HG03175 (cell line): ENCODE measurements around the gene C10orf62.
"Not testable (repeated sequence)": the region's sequence is repeated elsewhere in the genome, so short reads cannot be mapped to it uniquely, and the experiment has no call there.

ENCODE experiments used
- ATAC-seq: cut with Tn5 transposase; IDR thresholded peaks from one replicate; pipeline ENCODE4 v1.9.1; 2021; ENCODE audit warnings: mild to moderate bottlenecking, moderate library complexity; ENCODE audit not compliant: unreplicated experiment

C10orf62 gene

DNA sequence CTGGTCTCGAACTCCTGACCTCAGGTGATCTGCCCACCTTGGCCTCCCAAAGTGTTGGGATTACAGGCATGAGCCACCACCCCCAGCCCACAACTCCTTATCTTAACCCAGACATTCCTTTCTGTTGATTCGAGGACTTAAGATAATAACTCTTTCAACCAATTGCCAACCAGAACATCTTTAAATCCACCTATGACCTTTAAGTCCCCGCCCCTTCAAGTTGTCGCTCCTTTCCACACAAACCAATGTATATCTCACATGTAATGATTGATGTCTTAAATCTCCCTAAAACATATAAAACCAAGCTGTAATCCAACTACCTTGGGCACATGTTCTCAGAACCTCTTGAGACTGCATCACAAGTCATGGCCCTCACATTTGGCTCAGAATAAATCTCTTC lies 24.7 kb upstream of the C10orf62 start:
- ATAC-seq = no peak

DNA sequence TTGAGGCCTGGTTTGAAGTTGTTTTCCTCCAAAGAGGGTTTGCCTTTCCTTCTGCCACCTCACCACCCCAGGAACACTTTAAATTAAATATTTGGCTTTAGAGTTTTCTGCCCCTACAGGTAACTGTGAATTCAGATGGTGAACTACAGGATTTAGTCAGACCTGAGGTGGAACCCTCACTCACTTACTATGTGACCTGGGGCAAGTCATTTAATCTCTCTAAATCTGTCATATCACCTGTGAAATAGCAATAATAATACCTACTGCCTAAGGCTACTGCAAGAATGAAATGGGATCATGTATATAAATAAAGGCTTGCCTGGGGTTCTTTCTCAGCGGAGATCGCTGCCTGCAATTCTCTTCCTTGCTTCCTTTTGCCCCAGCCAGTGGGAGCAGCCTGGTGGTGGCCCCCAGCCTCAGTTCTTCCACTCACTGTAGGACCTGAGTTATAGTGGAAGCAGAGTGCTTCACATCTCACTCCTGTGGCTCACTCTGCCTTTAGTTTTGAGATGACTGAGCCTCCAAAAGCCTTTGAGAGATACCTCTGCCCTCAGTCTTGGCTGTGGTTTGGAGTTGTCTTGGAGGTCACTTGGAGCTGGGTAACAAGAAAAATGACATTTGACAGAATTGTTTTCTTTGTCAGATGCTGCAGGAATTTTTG lies 23.1 kb upstream of the C10orf62 start:
- no peak for ATAC-seq

DNA sequence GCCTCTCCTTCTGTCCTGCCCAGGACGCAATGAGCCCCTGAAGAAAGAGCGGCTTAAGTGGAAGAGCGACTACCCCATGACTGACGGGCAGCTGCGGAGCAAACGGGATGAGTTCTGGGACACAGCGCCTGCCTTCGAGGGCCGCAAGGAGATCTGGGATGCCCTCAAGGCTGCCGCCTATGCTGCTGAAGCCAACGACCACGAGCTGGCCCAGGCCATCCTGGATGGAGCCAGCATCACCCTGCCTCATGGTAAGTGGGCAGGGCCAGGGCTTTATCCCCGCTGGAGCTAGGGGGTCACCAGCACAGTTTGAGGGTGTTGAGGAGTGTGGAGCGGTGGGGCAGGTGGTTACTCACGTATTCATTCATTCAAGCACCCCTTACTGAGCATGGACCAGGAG lies 21.6 kb upstream of the C10orf62 start:
- ATAC-seq = no peak

DNA sequence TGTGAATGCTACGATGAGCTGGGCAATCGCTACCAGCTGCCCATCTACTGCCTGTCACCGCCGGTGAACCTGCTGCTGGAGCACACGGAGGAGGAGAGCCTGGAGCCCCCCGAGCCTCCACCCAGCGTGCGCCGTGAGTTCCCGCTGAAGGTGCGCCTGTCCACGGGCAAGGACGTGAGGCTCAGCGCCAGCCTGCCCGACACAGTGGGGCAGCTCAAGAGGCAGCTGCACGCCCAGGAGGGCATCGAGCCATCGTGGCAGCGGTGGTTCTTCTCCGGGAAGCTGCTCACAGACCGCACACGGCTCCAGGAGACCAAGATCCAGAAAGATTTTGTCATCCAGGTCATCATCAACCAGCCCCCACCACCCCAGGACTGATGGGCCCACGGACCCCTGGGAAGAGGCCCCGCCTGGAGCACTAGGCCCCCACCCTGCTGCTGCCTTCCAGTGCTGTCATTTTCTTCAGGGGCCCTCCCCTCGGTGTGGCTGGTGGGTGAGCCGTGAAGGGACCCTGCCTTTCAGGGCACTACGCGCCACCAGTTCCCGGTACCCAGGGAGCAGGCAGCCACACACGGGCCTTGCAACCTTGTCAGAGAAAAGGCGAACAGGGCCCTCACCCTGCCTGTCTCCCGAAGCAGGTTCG lies 19.3 kb upstream of the C10orf62 start:
- no peak for ATAC-seq

DNA sequence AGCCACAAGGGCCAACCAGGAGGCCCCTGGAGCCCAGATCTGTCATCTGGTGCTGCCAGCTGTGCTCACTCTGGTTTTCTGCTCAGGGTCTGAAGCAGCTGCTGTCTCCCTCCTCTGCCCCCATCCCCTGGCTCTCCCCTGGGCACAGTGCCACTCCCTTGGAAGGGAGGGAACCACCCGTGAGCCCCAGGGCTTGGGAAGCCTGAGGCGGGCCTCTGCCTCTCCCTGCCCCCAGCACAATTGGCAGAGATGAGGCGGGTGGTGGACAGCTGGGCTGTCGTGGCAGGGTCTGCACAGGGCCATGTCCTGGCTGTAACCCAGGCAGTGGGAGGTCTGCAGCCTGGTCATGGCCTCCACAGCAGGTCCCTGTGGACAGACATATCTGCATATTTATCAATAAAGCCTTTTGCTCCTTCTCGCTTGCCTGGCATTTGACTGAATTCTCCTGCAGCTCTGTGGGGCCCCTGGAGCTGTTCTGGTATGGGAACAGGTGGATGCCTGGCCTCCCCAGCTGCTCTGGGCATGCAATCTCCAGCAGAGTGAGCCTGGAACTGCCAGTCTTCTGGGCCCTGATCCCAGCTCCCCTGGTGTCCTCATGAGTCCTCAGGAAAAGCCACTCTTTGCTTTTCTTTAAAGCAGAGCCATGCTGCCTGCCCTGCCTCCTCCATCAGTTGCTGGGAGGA lies 18.6 kb upstream of the C10orf62 start:
- no peak for ATAC-seq

DNA sequence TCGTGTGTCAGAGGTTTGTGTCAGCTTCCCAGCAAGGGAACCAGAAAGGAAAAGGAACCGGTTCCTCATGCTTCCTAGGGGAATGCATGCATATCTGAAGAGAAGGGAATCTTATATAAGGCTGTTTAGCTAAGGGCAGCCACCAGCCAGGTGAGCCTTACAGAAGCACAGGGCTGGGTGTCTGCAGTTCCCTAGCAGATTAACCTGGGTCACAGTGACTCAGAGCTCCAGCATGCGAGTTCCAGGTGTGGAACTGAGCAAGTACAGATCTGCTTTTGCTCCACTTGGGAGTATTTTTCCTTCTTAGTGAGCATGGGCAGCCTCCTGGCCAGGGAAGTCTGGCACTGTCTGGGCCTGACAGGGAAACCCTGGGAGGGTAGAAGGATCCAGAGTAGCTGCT lies 17.9 kb upstream of the C10orf62 start:
- ATAC-seq = no peak

DNA sequence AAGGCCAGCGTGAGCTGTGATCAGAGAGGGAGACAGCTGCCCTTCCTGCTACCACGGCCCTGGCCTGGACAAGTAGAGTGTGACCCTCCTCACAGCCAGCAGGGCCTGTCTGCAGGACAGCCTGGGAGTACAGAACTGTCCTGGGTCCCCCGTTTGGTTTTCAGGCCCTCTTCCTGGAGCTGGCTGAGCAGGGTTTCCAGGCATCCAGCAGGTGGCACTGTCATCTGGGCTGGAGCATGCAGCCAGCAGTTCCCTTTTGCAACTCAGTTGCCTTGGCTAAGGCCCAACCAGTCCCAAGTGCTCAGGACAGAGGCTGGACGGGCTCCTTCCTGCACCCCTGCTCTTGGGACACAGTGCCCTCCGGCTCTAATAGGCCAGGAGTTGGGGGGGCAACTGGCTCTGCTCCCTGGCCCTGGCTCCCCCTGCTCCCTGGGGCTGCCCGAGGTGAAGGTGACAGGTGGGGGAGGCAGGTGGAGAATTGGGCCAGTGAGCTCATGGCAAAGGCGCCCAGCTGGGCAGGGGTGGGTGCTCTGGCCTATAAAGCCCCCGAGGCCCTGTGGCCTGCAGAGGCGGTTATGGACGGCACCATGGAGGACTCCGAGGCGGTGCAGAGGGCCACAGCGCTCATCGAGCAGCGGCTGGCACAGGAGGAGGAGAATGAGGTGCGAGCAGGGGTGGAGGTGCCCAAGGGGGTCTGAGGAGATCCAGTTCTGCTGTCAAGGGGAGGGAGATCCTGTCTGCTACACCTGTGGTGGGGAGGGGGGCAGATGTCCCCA lies 17.1 kb upstream of the C10orf62 start, which contains the start of gene ANKRD2:
Gene ANKRD2 (plus strand): TSS at position 566 of the 776 bp plus-strand sequence. CDS start 10 bp downstream, at position 576.
- ATAC-seq = peak; percentile 68

DNA sequence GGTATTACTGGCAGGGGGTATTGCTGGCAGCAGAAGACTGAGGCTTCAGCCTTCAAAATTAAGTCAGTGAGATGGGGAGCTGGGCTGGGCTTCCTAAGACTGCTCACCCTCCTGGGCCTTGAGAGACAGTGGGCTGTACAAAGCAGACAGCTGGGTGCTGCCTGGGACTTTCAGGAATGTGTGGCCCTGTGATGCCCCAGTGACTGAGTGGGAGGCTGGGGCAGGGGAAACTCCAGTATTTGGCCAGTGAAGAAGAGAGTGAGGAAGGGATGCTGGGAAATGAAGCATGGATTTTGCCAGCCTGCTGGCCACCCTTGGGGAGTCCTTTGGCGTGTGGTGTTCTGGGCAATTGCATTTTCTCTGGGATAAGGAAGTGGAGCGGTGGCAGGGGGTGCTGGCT lies 16.5 kb upstream of the C10orf62 start:
- ATAC-seq = no peak

DNA sequence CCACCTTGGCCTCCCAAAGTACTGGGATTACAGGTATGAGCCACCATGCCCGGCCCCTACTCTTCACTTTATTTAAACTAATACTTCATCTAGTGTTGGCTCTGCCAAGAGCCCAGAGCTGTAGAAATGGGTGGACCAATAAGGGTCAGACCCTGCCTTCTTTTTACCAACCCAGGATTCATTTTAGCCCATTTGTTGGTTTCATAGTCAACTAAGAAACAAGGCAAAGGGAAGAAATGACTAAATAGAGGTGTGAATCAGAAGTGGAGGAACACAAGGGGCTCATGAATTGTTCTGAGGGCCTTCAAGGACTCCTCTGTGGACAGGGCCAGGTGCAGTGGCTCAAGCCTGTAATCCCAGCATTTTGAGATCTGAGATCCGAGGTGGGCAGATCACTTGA lies 15.8 kb upstream of the C10orf62 start:
- ATAC-seq = no peak

DNA sequence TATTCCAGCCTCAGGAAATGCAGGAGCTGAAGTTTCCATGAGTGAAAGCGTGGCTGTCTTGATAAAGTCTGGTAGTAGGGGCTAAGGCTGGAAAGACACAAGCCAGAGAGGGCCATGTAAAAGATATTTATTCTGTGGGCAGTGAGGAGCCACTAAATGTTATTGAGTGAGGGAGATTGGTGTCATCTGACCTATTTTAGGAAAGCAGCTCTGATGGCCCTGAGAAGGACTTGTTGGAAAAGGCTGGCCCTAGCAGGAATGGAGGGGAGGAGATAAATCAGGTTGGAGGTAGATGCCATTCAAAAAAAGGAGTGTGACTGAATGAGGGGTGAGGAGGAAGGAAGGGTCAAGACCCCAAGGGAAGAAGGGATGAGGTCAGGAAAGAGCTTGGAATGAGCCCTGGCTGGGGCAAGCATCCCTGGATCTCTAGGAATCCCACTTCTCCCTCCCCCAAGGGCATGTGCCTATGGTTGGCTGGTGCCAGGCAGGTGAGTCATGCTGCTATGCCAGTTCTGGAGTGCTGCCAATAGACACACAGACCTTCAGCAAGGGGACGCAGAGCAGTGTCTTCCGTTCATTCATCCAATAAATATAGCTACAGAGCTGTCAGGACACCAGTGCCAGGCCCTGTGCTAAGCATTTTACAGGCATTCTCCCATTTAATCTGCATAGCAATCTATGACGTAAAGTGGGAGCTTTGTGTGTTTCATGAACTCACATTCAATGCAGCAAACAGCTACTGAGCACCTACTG lies 15.0 kb upstream of the C10orf62 start:
- ATAC-seq = no peak

DNA sequence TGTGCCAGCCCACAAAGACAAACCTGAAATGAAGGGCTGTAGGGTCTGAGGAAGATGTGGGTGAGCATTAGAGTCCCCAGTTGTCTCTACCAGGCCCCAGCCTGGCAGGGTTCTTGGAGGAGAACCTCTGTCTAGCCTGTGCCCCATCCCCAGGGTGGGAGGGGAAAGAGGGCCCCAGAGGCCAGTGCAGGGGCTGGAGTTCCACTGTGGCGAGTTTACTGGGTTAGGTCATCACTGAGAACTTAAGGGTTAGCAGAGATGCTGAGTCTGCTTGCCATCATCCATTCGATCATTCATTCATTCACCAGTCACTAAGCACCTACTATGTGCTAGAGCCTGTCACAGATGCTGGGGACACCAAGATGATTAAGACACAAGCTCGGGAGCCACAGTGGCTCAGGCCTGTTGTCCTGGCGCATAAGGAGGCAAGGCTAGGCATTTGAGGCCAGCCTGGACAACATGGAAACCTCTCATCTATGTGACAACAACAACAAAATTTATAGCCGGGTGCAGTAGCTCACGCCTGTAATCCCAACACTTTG lies 14.3 kb upstream of the C10orf62 start:
- no peak for ATAC-seq

DNA sequence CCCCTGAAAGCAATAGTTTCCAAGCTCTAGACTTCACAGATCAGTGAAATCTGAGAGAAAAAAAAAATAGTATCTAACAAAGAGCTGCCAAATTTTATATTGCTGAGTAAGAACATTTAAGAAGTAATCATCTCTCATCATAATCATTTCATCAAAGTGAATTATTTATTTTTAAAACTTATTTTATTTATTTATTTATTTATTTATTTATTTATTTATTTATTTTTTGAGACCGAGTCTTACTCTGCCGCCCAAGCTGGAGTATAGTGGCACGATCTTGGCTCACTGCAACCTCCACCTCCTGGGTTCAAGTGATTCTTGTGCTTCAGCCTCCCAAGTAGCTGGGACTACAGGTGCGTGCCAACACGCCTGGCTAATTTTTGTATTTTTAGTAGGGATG lies 13.0 kb upstream of the C10orf62 start:
- ATAC-seq = not testable (repeated sequence)

DNA sequence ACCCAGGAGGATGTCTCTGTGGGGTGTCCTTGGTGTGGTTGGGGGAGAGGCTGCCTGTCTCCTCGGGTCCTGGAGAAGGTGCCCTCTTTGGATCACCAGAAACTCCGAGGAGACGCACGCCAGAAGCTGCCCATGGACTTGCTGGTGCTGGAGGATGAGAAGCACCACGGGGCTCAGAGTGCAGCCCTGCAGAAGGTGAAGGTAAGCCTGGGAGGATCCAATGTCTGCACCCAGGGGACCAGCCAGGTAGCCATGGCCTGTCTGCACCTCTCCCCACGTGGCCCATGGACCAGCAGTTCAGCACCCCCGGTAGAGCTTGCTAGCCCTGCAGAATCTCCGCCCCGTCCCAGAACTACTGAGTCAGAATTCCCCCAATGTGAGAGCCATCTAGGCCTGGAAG lies 11.8 kb upstream of the C10orf62 start:
- ATAC-seq = no peak

DNA sequence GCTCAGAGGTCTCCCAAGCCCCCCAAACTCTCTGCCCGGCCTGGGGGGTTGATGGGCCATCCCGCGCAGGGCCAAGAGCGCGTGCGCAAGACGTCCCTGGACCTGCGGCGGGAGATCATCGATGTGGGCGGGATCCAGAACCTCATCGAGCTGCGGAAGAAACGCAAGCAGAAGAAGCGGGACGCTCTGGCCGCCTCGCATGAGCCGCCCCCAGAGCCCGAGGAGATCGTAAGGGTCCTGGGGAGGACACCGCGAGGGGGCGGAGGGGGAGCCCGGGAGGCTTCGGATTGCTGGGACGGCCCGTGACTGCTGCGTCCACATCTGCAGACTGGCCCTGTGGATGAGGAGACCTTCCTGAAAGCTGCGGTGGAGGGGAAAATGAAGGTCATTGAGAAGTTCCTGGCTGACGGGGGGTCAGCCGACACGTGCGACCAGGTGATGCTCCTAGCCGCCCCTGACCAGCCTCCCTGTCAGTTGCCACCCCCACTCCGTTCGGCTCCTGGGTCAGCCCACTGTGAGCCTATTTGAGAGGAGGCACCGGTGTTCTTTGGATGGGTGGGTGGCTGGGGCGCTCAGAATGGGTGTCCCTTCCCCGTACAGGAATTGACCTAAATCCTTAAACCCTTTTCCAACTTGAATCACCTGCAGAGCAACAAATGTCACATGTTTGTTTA lies 11.2 kb upstream of the C10orf62 start:
- no peak for ATAC-seq

DNA sequence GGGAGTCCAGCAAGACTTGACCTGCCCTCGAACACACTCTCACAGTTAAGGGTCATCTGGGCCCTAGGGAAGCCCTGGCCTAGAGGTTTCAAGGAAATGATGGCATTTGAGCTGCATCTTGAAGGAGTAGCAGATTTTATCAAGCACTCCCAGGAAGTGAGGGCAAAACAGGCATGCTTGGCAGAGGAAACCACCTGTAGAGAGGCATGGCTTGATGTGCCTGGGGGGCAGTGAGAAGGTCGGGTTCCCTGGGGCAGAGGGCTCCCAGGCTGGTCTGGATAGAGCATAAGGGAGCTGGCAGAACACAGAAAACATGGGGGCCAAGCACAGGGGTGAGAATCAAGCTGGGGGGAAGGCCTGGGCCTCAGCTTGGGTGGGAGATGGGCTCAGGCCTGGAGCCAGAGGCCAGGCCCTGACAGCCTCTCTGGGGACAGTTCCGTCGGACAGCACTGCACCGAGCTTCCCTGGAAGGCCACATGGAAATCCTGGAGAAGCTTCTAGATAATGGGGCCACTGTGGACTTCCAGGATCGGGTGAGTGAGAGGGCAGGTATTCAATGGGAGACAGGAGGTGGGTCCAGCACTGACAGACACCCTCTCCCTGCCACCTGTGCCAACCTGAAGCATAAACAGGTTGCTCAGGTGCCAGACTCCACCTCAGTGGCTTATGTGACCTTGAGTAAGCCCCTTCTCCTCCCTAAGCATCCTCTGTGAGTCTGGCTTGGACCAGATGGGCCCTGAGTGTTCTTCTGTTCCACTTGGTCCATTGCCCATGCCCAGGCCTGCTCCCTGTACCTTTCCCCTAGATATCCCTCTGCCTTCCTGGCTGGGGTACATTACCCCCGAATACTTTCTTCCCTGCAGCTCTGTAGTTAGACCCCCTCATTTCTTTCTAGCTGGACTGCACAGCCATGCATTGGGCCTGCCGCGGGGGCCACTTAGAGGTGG lies 8.8 kb upstream of the C10orf62 start:
- ATAC-seq = no peak

DNA sequence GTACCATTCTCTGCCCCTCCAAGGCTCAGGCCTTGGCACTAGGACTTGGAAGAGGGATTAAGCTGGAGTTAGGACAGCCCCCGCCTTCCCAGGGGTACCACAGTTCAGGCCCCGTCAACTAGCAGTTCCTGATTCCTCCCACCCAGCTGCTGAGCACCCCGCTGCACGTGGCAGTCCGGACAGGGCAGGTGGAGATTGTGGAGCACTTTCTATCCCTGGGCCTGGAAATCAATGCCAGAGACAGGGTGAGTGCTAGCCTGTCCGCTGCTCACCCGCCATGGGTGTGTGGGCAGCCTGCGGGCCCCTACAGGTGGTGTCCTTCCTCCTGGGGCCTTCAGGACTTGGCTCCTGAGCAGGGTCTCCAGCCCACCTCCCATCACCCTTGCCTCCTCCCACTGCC lies 7.4 kb upstream of the C10orf62 start:
- ATAC-seq = no peak

DNA sequence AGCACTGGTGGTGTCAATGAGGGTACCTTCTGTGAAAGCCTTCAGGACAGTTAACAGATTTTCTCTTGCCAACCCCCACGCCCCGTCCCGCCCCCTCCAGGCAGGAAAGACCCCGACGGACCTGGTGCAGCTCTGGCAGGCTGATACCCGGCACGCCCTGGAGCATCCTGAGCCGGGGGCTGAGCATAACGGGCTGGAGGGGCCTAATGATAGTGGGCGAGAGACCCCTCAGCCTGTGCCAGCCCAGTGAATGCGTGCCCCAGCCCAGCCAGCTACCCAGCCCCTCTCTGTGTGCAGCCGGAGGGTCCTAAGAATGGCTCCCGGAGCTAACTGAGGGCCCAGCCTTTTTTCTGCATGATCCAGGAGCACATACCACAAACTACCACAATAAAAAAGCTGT lies 6.0 kb upstream of the C10orf62 start:
- ATAC-seq = no peak

DNA sequence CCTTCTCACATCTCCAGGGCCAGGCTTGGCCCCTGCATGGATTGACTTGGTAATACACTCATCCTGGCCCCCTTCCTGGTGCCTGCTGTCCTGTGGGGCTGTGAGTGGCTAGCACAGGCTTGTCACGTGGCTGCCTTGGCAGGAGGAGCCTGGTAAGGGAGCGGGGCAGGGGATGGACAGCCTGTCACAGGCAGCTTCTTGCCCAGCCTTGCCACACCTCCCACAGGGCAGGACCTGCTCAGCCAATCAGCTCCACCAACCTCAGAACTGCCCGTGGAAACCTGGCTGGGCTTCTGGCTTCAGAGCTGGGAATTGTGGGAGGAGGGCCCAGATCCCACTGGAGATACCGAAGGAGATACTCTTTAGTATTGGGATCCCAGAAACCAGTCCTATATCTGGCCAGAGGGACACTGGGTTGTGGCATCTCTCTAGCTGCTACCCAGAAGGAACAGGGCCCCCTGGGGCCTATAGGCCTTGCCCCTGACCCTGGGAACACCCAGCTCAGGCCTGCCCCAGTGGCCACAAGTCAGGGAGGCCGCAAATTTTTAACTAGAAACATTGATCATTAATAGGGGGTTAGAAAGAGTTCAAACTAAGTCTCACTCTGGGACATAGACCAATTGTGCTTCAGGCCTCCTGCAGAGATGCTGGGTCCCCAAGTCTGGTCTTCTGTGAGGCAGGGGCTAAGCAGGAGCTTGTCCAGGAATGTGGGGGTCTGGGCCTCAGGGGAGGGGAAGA lies 5.3 kb upstream of the C10orf62 start, which contains the start of gene HOGA1:
Gene HOGA1 (plus strand): TSS at position 330 of the 738 bp plus-strand sequence. CDS start 315 bp downstream, at position 645.
- peak; percentile 84 for ATAC-seq
